Fibroblast of the aortic adventitia (primary cell): Measurements from ENCODE around the gene ROMO1. TPM values are rescaled to one million over a fixed set of nuclear protein-coding genes. Genes with fewer than 3 reads are reported as not detected.
"Not testable (repeated sequence)": the region's sequence is repeated elsewhere in the genome, so short reads cannot be mapped to it uniquely, and the experiment has no call there.

Experiments
- DNase-seq: peaks from one replicate; pipeline ENCODE4 v3.0.0-alpha.2; 2010; ENCODE audit warnings: low read depth
- H3K4me3 ChIP-seq: 2 replicates; pipeline ENCODE4 v1.5.1; 2011; ENCODE audit warnings: low read depth, mild to moderate bottlenecking, control low read depth, low read length, moderate library complexity
- total RNA-seq: library from RNA; depleted of rRNA; stranded (reverse); fragments of >200 nt; gene quantifications from 2 replicates; pipeline ENCODE4 v1.2.3, GENCODE V29; 2012; ENCODE audit warnings: low replicate concordance
- TF ChIP-seq, protein P1 (sequence below): IDR thresholded peaks from 2 replicates; pipeline ENCODE4 v1.5.1; 2011; ENCODE audit warnings: mild to moderate bottlenecking, low read length, control low read depth, inconsistent platforms; ENCODE audit not compliant: insufficient read depth

The ROMO1 gene
- total RNA-seq, 1 donor = 164 TPM

DNA sequence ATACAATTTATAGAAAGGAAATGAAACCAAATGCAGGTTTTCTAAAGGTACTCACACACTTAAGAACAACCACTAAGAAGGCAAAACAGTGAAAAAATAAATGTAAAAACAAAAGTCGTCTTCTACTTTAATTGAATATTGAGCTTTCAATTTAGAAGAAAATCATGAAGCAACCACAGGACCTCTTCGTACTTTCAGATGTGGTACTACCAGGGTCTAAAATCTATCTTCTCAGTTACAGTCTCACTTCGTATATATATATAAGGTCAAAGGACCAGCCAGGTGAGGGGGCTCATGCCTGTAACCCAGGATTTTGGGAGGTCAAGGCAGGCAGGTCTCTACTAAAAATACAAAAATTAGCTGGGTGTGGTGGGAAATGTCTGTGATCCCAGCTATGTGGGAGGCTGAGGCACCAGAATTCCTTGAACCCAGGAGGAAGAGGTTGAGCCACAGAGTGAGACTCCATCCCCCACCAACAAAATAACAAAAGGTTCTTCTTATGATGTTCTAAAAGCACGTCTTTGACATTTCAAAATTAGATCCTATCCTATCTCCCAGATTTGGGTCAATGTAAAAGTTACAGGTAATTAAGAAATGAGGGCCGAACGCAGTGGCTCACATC is 12.5 kb downstream of the ROMO1 start:
- H3K4me3 ChIP-seq = no peak overlapping the region
- DNase-seq = no peak
- TF ChIP-seq, protein P1, sequence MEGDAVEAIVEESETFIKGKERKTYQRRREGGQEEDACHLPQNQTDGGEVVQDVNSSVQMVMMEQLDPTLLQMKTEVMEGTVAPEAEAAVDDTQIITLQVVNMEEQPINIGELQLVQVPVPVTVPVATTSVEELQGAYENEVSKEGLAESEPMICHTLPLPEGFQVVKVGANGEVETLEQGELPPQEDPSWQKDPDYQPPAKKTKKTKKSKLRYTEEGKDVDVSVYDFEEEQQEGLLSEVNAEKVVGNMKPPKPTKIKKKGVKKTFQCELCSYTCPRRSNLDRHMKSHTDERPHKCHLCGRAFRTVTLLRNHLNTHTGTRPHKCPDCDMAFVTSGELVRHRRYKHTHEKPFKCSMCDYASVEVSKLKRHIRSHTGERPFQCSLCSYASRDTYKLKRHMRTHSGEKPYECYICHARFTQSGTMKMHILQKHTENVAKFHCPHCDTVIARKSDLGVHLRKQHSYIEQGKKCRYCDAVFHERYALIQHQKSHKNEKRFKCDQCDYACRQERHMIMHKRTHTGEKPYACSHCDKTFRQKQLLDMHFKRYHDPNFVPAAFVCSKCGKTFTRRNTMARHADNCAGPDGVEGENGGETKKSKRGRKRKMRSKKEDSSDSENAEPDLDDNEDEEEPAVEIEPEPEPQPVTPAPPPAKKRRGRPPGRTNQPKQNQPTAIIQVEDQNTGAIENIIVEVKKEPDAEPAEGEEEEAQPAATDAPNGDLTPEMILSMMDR = no peak

DNA sequence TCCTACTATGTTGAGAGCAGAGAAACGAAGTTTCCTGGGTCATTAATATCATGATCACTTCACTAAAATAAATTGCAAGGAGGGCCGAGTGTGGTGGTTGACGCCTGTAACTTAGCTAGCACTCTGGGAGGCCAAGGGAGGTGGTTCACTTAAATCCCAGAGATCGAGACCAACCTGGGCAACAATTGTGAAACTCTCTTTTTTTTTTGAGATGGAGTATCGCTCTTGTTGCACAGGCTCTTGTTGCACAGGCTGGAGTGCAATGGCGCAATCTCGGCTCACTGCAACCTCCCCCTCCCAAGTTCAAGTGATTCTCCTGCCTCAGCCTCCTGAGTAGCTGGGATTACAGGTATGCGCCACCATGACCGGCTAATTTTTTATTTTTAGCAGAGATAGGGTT is 13.9 kb downstream of the ROMO1 start:
- DNase-seq, H3K4me3 ChIP-seq: not testable (repeated sequence)

DNA sequence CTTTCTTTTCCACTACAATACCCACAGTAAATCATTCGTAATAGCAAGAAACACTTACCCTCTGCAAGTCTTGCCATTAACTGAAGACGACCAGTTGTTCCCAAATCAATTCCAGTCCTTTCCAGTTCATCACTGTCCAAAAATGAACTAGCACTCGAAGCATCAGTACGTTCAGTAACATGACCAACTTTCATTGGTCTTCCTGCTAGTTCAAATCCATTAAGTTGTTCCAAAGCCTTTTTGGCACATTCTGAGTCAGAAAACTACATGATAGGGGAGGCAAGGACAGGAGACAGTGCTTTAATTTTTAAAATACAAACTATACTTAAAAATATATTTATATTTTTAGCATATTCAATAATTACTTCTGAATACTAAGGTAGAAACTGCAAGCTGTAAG is 14.9 kb downstream of the ROMO1 start:
- TF ChIP-seq, protein P1 = no peak
- DNase-seq = no peak
- H3K4me3 ChIP-seq = no peak overlapping the region

DNA sequence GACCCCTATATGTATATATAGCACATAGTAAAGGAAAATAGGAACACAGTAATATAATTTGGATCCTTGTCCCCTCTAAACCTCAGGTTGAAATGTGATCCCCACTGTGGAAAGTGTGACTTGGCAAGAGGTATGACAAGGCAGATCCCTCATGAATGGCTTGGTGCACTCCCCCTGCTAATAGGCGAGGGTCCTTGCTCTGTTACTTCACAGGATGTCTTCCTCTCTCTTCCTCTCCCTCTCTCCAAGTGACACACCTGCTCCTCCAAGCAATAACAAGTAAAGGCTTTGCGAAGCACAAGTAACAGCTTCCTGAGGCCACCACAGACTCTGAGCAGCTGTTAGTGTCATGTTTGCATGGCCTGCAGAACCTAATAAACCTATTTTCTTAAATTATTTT is 16.4 kb downstream of the ROMO1 start:
- TF ChIP-seq, protein P1 = no peak
- no peak overlapping the region for H3K4me3 ChIP-seq
- no peak for DNase-seq

DNA sequence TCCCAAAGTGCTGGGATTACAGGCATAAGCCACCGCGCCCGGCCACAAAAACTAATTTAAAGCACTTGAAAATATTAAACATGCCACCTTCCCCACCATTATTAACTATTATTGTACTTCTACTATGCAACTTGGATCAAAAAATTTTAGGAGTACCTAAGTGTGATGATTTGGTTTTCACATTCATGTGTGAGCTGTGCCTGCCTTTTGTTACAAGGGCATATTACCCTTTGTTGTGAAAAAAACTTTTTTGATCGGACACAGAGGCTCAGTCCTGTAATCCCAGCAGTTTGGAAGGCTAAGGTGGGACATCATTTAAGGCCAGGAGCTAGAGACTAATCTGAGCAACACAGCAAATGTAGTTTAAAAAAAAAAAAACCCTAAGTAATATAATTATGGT is 17.1 kb downstream of the ROMO1 start:
- DNase-seq = no peak
- H3K4me3 ChIP-seq = no peak overlapping the region
- TF ChIP-seq, protein P1 = no peak

DNA sequence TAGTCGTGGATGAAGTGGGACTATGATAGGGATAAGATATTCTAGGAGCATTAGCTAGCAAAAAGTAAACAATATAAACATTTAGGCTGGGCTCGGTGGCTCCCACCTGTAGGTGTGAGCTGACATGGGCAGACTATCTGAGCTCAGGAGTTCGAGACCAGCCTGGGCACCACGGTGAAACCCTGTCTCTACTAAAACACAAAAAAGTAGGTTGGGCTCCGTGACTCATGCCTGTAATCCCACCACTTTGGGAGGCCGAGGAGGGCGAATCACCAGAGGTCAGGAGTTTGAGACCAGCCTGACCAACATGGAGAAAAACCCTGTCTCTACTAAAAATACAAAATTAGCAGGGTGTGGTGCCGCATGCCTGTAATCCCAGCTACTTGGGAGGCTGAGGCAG is 19.1 kb downstream of the ROMO1 start:
- not testable (repeated sequence) for H3K4me3 ChIP-seq, DNase-seq

DNA sequence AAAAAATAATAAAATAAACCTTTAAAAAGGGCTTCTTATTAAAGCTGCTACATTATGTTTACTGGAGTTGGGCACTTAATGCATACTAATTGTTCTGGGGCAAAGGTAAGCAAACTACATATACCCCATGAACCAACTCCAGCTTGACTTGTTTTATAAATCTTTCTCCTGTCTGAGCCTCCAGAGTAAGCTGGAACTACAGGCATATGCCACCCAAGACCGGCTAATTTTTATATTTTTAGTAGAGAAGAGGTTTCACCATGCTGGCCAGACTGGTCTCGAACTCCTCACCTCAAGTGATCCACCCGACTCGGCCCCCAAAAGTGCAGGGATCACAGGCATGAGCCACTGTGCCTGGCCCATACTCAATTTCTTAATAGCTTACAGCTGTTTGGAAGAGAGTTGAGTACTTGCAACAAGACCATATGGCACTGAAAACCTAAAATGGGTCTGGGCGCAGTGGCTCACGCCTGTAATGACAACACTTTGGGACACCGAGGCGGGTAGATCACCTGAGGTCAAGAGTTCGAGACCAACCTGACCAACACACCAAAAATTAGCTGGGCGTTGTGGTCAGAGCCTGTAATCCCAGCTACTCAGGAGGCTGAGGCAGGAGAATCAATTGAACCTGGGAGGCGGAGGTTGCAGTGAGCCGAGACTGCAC is 19.9 kb downstream of the ROMO1 start:
- no peak for DNase-seq
- H3K4me3 ChIP-seq = no peak overlapping the region
- TF ChIP-seq, protein P1 = no peak

DNA sequence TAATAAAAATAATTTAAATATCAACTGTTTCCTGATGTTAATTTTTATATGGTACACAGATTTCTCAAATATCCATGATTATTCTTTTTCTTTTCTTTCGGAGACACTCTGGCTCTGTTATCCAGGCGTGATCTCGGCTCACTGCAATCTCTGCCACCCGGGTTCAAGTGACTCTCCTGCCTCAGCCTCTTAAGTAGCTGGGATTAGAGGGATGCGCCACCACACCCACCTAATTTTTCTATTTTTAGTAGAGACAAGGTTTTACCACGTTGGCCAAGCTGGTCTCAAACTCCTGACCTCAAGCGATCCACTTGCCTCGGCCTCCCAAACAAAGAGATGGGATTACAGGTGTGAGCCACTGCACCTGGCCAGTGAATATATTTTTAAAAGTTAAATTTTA is 20.5 kb downstream of the ROMO1 start:
- no peak for DNase-seq
- H3K4me3 ChIP-seq = no peak overlapping the region
- TF ChIP-seq, protein P1 = no peak
